Upper lobe of right lung (tissue), 1 donor: ENCODE results near the gene TBRG4. TPM values are rescaled to one million over a fixed set of nuclear protein-coding genes. Genes with fewer than 3 reads are reported as not detected.

Experiments
- ATAC-seq: fragments of 200-7000 bp; cut with Tn5 transposase; one replicate; pipeline ENCODE4 v1.9.1; 2020; ENCODE audit warnings: mild to moderate bottlenecking, moderate library complexity
- DNase-seq: peaks from one replicate; pipeline ENCODE4 v3.0.0-alpha.2; 2020
- H3K27ac ChIP-seq: fragments of 200-600 bp; one replicate; pipeline ENCODE4 v1.8.0; 2022
- H3K27me3 ChIP-seq: fragments of 200-600 bp; one replicate; pipeline ENCODE4 v1.8.0; 2022; ENCODE audit warnings: mild to moderate bottlenecking
- H3K36me3 ChIP-seq: fragments of 200-600 bp; one replicate; pipeline ENCODE4 v1.8.0; 2022
- H3K4me1 ChIP-seq: fragments of 200-600 bp; one replicate; pipeline ENCODE4 v1.8.0; 2022
- H3K4me3 ChIP-seq: fragments of 200-600 bp; one replicate; pipeline ENCODE4 v1.8.0; 2022; ENCODE audit warnings: mild to moderate bottlenecking
- H3K9me3 ChIP-seq: fragments of 200-600 bp; one replicate; pipeline ENCODE4 v1.8.0; 2022
- CTCF ChIP-seq: fragments of 200-600 bp; IDR thresholded peaks from one replicate; pipeline ENCODE4 v1.8.0; 2022; ENCODE audit warnings: antibody characterized with exemption
- intact Hi-C: fragments of 100-400 bp; cut with DNase I; formaldehyde crosslinking; loops from one replicate; pipeline ENCODE4 v1.11.0; 2022
- total RNA-seq: library from RNA; stranded (reverse); fragmentation: NEBNext Ultra II Directional; extraction: Animal tissue kit (Norgen Biotek cat#: 25700); gene quantifications from one replicate; pipeline ENCODE4 v1.2.1, GENCODE V29; 2021
- donor health status: DM: no; HTN: yes; CAD: no; lungs with severe emphysema.

Gene TBRG4
- total RNA-seq, 1 donor from 2014 or later: 59.4 TPM

- Histone ChIP-seq H3K9me3 (no peaks in the 10 kb centered on the region), H3K4me1 (peaks cover 20% of the 10 kb centered on the region), H3K36me3 (peaks cover 98% of the 10 kb centered on the region), H3K27me3 (no peaks in the 10 kb centered on the region), H3K4me3 (no peak overlapping the region), H3K27ac (no peak overlapping the region)
- TF ChIP-seq CTCF: no peak
- peak; percentile 63 for DNase-seq
- intact Hi-C loops: no loop called here
- no peak for ATAC-seq
These were observed 7.3 kb downstream of the TBRG4 start for GRCh38 chr7:45103958-45104843.

- intact Hi-C loops: no loop called here
- DNase-seq (no peak), ATAC-seq (no peak)
- Histone ChIP-seq H3K36me3 (peaks cover 91% of the 10 kb centered on the region), H3K4me3 (no peak overlapping the region), H3K27ac (no peak overlapping the region), H3K4me1 (peaks cover 10% of the 10 kb centered on the region), H3K27me3 (no peaks in the 10 kb centered on the region), H3K9me3 (no peaks in the 10 kb centered on the region)
- no peak for TF ChIP-seq CTCF
These were observed 8.4 kb downstream of the TBRG4 start for GRCh38 chr7:45102785-45103712.

- Histone ChIP-seq H3K27me3 (no peaks in the 10 kb centered on the region), H3K9me3 (no peaks in the 10 kb centered on the region), H3K4me1 (no peaks in the 10 kb centered on the region), H3K27ac (no peak overlapping the region), H3K36me3 (peaks cover 78% of the 10 kb centered on the region), H3K4me3 (no peak overlapping the region)
- ATAC-seq (no peak), DNase-seq (peak; percentile 48)
- intact Hi-C loops: no loop called here
- TF ChIP-seq CTCF: no peak
These were observed 9.7 kb downstream of the TBRG4 start for GRCh38 chr7:45101748-45102147.

- no peaks in the 10 kb centered on the region for H3K4me1 ChIP-seq
- H3K4me3 ChIP-seq: no peak overlapping the region
- no peak for TF ChIP-seq CTCF
- no peaks in the 10 kb centered on the region for H3K27me3 ChIP-seq
- H3K36me3 ChIP-seq: peaks cover 69% of the 10 kb centered on the region
- no peak overlapping the region for H3K27ac ChIP-seq
- intact Hi-C loops: no loop called here
- DNase-seq (peak; percentile 33), ATAC-seq (no peak)
- no peaks in the 10 kb centered on the region for H3K9me3 ChIP-seq
These were observed 10.6 kb downstream of the TBRG4 start for GRCh38 chr7:45100761-45101480.
